Measurements from ENCODE around the gene FAM229A. TPM values are rescaled to one million over a fixed set of nuclear protein-coding genes. Genes with fewer than 3 reads are reported as not detected.

The FAM229A gene
- total RNA-seq, 1 experiment from 2014 or later: 9.4 TPM

GRCh38 chr1:32365445-32365844 lies 3.2 kb upstream of the FAM229A start (continued):
- TF ChIP-seq, protein P1, sequence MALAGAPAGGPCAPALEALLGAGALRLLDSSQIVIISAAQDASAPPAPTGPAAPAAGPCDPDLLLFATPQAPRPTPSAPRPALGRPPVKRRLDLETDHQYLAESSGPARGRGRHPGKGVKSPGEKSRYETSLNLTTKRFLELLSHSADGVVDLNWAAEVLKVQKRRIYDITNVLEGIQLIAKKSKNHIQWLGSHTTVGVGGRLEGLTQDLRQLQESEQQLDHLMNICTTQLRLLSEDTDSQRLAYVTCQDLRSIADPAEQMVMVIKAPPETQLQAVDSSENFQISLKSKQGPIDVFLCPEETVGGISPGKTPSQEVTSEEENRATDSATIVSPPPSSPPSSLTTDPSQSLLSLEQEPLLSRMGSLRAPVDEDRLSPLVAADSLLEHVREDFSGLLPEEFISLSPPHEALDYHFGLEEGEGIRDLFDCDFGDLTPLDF (CRISPR knock-in tag; IDR thresholded peaks at IDR 0.05): no peak
- TF ChIP-seq NR1H2 (CRISPR knock-in tag; IDR thresholded peaks at IDR 0.05) (no peak), SOX15 (CRISPR knock-in tag; IDR thresholded peaks at IDR 0.05) (no peak), MYBL2 (CRISPR knock-in tag; IDR thresholded peaks at IDR 0.05) (no peak), FOXK1 (CRISPR knock-in tag; IDR thresholded peaks at IDR 0.05) (no peak), PRRX2 (CRISPR knock-in tag; IDR thresholded peaks at IDR 0.05) (no peak), EMX1 (CRISPR knock-in tag; IDR thresholded peaks at IDR 0.05) (no peak), SMAD4 (CRISPR knock-in tag; IDR thresholded peaks at IDR 0.05) (no peak), MLX (CRISPR knock-in tag; IDR thresholded peaks at IDR 0.05) (no peak), ZMAT4 (CRISPR knock-in tag; IDR thresholded peaks at IDR 0.05) (no peak), TEAD4 (CRISPR knock-in tag; IDR thresholded peaks at IDR 0.05) (no peak)

GRCh38 chr1:32364836-32365235 lies 2.6 kb upstream of the FAM229A start:
- POLR2A ChIA-PET: interaction anchor here (1.4 kb wide), 1 partner anchor 11 kb away, joined by 3 read pairs; no protein-coding TSS in a partner anchor
- Mint-ChIP-seq H3K27me3 (ENCODE audit: low read depth) (peaks cover 22% of the 10 kb centered on the region), H3K4me1 (peaks cover 10% of the 10 kb centered on the region), H3K36me3 (peaks cover 17% of the 10 kb centered on the region), H3K27ac (no peak overlapping the region), H3K9me3 (no peaks in the 10 kb centered on the region), H3K4me3 (no peak overlapping the region)
- CTCF ChIA-PET: interaction anchor here (0.6 kb wide), 1 partner anchor 329 kb away, joined by 6 read pairs; no protein-coding TSS in a partner anchor
- no peak for TF ChIP-seq TCF7 (CRISPR knock-in tag; IDR thresholded peaks at IDR 0.05; ENCODE audit: low read depth)
- no peak for TF ChIP-seq ETV6 (CRISPR knock-in tag; IDR thresholded peaks at IDR 0.05)
- TF ChIP-seq CBFB (CRISPR knock-in tag; IDR thresholded peaks at IDR 0.05; ENCODE audit: low read depth): no peak
- TF ChIP-seq GTF2I (CRISPR knock-in tag; conservative IDR thresholded peaks at IDR 0.05): no peak
- no peak for TF ChIP-seq ZNF423 (CRISPR knock-in tag; IDR thresholded peaks at IDR 0.05)
- TF ChIP-seq GABPB1 (CRISPR knock-in tag; IDR thresholded peaks at IDR 0.05): no peak
- no peak for TF ChIP-seq KAT7 (CRISPR knock-in tag; IDR thresholded peaks at IDR 0.05; ENCODE audit: borderline replicate concordance)
- TF ChIP-seq ZNF138 (CRISPR knock-in tag; conservative IDR thresholded peaks at IDR 0.05): no peak
- TF ChIP-seq FOXJ3 (CRISPR knock-in tag; IDR thresholded peaks at IDR 0.05; ENCODE audit: borderline replicate concordance): no peak
- TF ChIP-seq, protein P2, sequence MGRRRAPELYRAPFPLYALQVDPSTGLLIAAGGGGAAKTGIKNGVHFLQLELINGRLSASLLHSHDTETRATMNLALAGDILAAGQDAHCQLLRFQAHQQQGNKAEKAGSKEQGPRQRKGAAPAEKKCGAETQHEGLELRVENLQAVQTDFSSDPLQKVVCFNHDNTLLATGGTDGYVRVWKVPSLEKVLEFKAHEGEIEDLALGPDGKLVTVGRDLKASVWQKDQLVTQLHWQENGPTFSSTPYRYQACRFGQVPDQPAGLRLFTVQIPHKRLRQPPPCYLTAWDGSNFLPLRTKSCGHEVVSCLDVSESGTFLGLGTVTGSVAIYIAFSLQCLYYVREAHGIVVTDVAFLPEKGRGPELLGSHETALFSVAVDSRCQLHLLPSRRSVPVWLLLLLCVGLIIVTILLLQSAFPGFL (CRISPR knock-in tag; IDR thresholded peaks at IDR 0.05; ENCODE audit: borderline replicate concordance): no peak
- TF ChIP-seq, protein P3, sequence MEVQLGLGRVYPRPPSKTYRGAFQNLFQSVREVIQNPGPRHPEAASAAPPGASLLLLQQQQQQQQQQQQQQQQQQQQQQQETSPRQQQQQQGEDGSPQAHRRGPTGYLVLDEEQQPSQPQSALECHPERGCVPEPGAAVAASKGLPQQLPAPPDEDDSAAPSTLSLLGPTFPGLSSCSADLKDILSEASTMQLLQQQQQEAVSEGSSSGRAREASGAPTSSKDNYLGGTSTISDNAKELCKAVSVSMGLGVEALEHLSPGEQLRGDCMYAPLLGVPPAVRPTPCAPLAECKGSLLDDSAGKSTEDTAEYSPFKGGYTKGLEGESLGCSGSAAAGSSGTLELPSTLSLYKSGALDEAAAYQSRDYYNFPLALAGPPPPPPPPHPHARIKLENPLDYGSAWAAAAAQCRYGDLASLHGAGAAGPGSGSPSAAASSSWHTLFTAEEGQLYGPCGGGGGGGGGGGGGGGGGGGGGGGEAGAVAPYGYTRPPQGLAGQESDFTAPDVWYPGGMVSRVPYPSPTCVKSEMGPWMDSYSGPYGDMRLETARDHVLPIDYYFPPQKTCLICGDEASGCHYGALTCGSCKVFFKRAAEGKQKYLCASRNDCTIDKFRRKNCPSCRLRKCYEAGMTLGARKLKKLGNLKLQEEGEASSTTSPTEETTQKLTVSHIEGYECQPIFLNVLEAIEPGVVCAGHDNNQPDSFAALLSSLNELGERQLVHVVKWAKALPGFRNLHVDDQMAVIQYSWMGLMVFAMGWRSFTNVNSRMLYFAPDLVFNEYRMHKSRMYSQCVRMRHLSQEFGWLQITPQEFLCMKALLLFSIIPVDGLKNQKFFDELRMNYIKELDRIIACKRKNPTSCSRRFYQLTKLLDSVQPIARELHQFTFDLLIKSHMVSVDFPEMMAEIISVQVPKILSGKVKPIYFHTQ (CRISPR knock-in tag; IDR thresholded peaks at IDR 0.05): no peak
- TF ChIP-seq, protein P4, sequence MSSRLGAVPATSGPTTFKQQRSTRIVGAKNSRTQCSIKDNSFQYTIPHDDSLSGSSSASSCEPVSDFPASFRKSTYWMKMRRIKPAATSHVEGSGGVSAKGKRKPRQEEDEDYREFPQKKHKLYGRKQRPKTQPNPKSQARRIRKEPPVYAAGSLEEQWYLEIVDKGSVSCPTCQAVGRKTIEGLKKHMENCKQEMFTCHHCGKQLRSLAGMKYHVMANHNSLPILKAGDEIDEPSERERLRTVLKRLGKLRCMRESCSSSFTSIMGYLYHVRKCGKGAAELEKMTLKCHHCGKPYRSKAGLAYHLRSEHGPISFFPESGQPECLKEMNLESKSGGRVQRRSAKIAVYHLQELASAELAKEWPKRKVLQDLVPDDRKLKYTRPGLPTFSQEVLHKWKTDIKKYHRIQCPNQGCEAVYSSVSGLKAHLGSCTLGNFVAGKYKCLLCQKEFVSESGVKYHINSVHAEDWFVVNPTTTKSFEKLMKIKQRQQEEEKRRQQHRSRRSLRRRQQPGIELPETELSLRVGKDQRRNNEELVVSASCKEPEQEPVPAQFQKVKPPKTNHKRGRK (CRISPR knock-in tag; IDR thresholded peaks at IDR 0.05; ENCODE audit: borderline replicate concordance): no peak
- no peak for TF ChIP-seq SOX15 (CRISPR knock-in tag; IDR thresholded peaks at IDR 0.05)
- TF ChIP-seq IRF1 (CRISPR knock-in tag; IDR thresholded peaks at IDR 0.05): no peak
- no peak for ATAC-seq
- DNase-seq (ENCODE audit: low spot score): no peak
